Stimulated activated CD4-positive, alpha-beta T cell treated with anti-CD3 and anti-CD28 coated beads, Interleukin-2, amount 100 ng/mL, for 4 hours (primary cell): ENCODE measurements around the gene AIP.
"Not testable (repeated sequence)": the region's sequence is repeated elsewhere in the genome, so short reads cannot be mapped to it uniquely, and the experiment has no call there.

Experiments
- DNase-seq: peaks from one replicate; pipeline ENCODE4 v3.0.0-alpha.2; 2020; ENCODE audit warnings: low read depth

The AIP gene

DNA sequence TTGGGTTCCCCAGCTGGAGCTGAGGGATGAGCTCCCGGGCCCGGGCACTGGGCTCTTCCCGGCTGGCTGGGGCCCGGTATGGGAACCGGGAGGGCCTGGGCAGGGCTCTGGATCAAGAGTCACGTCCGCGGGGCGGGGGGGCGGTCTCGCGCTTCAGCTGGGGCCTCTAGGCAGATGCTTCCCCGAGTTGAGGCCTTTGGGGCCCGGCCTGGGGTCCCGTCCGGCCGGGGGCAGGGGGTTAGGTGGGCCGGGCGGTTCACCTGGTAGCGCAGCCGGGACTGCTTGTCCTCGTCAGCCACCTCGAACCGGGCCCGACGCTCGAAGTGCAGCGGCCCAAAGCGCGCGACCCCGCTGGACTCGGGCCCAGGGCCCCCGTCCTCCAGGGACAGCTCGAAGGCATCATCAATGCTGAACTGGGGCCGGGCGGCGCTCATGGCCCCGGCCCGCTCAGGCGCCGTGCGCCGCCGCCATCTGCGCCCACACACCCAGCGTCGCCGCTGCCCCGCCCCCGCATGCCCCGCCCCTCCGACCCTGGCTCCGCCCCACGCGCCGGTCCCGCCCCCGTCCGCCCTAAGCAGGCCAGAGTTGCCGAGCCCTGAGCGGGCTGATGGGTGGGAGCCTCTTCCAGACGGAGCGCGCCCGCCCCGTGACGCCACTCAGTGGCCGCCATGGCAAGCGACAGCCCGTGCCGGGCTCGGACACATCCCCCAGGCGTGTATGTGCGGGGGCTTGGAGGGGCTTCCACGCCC, 13.9 kb upstream of the AIP start, which contains the start of gene TMEM134:
TSS of gene TMEM134 (minus strand) at position 493 of the 749 bp plus-strand sequence. CDS start at position 434, 59 bp downstream.
- peak; percentile 87 for DNase-seq

- DNase-seq: no peak
These were observed 13.4 kb upstream of the AIP start for GRCh38 chr11:67469508-67469811.

- DNase-seq: no peak
These were observed 12.4 kb upstream of the AIP start for GRCh38 chr11:67470337-67471002.

GRCh38 chr11:67472882-67473281, 9.9 kb upstream of the AIP start:
- DNase-seq: no peak

GRCh38 chr11:67476692-67477091, 6.1 kb upstream of the AIP start:
- not testable (repeated sequence) for DNase-seq

DNA sequence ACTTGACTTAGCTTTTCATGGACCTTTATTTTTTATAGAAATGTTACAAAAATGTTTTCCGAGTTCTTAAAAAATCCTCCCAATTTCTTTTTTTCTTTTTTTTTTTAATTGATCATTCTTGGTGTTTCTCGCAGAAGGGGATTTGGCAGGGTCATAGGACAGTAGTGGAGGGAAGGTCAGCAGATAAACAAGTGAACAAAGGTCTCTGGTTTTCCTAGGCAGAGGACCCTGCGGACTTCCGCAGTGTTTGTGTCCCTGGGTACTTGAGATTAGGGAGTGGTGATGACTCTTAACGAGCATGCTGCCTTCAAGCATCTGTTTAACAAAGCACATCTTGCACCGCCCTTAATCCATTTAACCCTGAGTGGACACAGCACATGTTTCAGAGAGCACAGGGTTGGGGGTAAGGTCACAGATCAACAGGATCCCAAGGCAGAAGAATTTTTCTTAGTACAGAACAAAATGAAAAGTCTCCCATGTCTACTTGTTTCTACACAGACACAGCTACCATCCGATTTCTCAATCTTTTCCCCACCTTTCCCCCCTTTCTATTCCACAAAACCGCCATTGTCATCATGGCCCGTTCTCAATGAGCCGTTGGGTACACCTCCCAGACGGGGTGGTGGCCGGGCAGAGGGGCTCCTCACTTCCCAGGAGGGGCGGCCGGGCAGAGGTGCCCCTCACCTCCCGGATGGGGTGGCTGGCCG, 5.3 kb upstream of the AIP start:
- DNase-seq: not testable (repeated sequence)

GRCh38 chr11:67482275-67482826, 475 bp upstream of the AIP start:
- no peak for DNase-seq

GRCh38 chr11:67483831-67484665, 1.2 kb downstream of the AIP start:
- DNase-seq: no peak

GRCh38 chr11:67484847-67485311, 2.1 kb downstream of the AIP start:
- DNase-seq: no peak

GRCh38 chr11:67485873-67486361, 3.1 kb downstream of the AIP start:
- not testable (repeated sequence) for DNase-seq

DNA sequence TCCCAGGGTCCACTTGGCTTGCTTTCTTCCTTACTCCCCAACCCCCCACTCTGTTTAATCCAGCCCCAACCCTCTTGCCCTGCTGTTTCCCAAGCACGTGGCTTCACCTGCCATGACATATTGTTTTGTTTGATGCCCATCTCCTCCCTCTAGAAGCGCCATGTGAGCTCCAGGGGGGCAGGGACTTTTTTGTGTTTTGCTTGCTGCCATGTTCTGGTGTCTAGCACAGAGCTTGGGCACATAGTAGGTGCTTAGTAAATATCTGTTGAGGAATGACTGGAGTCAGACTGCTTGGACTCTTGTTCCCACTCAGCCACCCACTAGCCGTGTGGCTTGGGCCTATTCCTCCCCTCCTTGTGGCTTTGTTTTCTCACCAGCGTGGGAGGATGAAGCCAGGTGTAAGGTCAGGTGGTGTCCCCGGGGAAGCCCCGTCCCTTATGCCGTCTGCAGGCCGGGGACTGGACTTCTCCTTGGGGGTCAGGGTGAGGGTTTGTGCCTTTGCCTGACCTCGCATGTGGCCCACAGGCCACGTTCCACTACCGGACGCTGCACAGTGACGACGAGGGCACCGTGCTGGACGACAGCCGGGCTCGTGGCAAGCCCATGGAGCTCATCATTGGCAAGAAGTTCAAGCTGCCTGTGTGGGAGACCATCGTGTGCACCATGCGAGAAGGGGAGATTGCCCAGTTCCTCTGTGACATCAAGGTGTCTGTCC, 3.8 kb downstream of the AIP start:
- DNase-seq: no peak

DNA sequence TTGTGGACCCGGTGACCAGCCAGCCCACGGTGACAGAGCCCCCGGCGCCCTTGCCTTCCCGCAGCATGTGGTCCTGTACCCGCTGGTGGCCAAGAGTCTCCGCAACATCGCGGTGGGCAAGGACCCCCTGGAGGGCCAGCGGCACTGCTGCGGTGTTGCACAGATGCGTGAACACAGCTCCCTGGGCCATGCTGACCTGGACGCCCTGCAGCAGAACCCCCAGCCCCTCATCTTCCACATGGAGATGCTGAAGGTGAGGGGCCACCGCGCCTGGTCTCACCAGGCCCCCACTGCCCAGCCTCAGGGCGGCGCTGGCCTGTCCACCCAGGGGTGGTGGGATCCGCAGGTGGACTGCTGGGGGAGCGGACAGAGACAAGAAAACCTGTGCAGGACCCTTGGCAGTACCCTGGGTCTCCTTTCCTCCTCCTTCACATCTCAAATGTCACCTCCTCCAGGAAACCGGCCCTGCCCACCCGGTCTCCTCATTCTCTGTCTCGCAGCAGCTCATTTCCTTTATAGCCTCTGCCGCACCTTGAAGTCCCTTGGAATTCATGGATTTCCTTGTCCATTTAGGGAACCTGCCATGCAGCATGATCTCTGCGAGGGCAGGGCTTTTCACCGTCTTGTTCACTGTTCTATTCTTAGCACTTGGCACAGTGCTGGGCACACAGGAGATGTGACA, 6.5 kb downstream of the AIP start:
- no peak for DNase-seq

DNA sequence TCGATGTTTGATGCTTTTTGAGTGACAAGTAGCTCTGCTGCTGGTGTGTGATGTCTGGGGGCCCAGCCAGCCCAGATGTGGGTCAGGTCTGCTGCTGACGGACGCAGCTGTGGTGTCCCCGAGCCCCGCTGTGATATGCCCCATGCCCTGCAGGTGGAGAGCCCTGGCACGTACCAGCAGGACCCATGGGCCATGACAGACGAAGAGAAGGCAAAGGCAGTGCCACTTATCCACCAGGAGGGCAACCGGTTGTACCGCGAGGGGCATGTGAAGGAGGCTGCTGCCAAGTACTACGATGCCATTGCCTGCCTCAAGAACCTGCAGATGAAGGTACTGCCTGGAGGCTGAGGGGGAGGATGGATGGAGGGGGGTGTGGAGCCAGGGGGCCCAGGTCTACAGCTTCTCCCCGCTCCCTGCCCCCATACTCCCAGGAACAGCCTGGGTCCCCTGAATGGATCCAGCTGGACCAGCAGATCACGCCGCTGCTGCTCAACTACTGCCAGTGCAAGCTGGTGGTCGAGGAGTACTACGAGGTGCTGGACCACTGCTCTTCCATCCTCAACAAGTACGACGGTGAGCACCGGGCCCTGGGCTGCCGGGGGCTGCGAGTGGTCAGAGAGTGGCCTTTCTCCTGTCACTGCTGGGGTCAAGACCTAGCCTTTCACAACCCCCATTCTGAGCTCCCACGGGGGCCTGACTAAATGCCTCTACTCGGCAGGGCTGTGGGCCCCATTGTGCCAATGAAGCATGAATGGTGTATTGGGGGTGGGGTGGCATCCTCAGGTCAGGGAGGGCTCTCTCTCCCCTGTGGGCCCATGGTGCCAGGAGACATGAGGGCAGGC, 7.3 kb downstream of the AIP start:
- no peak for DNase-seq

GRCh38 chr11:67490727-67491065, 7.9 kb downstream of the AIP start:
- DNase-seq: no peak

DNA sequence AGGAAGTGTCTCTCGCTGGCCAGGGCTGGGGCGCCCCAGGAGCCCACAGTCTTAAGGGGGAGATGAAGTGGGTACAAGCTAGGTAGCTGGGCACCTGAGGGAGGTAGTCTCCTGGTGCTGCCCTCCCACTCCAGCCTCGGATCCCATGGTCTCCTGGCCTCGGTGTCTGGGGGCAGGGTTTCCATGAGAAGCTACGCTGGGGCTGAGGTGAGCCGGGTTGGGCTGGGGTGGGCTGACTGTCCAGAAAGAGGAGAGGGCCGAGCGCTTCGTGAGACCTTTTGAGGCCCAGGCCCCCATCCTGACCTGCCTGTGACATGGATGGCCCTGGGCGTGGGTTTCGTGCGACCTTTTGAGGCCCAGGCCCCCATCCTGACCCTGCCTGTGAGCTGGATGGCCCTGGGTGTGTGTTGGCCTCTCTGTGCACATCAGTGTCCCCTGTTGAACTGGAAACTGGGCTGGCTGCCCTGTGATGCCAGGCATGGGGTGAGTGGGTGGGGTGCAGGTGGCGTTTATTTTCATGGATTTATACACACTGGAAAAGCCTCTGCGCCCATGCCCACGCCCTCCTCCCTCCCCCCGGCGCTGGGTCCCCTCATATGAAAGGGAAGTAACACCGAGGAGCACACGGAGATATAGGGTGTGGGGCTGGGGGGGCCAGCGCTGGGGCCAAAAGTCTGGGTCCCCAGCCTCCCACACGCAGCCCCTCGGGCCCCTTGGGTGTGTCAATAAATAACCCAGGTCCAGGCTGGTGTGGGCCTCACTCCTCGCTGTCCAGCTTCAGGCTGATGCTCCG, 8.6 kb downstream of the AIP start:
- no peak for DNase-seq

DNA sequence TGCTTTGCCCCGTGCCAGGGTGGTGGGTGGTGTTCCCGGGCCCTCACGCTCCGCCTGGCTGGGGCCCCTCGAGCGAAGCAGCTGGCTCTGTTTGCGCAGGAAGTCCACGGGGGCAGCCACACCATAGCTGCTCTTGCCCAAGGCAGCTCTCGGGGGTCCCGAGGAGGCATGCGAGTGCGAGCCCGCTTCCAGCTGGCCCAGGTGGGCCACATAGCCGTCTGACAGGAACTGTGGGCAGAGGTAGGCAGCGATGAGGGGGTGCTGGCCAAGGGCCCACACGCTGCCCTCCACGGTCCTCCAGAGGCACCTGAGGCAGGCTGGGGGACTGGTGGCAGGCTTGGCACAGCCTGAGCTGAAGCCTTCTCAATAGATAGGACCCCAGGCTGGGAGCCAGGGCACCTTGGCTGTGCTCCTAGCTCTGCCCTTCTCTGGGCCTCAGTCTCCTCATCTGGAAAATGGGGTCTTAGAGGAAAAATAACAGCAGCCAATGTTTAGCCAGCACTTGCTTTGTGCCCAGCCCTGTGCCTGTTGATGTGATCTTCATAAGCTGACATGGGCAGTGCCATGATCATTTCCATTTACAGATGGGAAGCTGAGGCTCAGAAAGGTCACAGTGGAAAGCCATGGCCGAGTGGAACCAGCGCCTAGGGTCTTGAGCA, 9.4 kb downstream of the AIP start:
- no peak for DNase-seq

DNA sequence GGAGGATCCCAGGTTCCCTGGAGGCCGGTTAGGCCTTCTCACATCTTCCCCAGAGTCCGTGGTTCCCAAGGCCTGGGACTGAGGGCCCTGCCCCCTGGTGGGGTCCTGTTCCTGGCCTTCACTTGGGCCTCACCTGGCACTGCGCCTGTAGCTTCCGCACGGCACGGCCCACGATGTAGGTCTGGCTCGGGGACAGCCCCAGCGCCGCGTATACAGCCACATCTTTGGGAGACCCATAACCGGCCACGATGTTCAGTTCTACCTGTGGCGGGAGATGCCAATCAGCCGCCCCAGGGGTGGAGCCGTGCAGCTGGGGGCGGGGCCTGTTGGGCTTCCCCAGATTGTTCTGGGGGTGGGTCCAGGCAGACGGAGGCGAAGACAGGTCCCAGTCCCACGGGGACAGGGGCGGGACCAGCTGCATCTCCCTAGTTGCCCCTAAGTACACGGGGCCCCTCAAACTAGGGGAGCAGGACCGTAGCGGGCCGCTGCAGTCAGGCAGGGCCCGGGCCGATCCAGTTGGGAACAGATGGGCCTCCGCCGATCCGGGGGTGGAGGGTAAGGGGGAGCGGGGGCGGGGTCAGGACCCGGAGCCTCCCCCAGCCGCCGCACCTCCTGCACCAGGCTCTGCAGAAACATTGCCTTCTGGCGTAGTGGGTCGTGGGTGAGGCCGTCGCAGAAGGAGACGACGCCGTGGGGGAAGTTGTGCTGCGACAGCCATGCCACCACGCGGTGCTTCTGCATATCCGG, 10.1 kb downstream of the AIP start:
- no peak for DNase-seq
